HG02870 (cell line): ENCODE results near the gene FRYL.
A peak's percentile ranks its signal among the peaks of the same experiment; 100 is the strongest.
"Not testable (repeated sequence)": the region's sequence is repeated elsewhere in the genome, so short reads cannot be mapped to it uniquely, and the experiment has no call there.

Experiments used
- ATAC-seq: cut with Tn5 transposase; IDR thresholded peaks from one replicate; pipeline ENCODE4 v1.9.1; 2021; ENCODE audit warnings: mild to moderate bottlenecking, moderate library complexity; ENCODE audit not compliant: unreplicated experiment

The FRYL gene

DNA sequence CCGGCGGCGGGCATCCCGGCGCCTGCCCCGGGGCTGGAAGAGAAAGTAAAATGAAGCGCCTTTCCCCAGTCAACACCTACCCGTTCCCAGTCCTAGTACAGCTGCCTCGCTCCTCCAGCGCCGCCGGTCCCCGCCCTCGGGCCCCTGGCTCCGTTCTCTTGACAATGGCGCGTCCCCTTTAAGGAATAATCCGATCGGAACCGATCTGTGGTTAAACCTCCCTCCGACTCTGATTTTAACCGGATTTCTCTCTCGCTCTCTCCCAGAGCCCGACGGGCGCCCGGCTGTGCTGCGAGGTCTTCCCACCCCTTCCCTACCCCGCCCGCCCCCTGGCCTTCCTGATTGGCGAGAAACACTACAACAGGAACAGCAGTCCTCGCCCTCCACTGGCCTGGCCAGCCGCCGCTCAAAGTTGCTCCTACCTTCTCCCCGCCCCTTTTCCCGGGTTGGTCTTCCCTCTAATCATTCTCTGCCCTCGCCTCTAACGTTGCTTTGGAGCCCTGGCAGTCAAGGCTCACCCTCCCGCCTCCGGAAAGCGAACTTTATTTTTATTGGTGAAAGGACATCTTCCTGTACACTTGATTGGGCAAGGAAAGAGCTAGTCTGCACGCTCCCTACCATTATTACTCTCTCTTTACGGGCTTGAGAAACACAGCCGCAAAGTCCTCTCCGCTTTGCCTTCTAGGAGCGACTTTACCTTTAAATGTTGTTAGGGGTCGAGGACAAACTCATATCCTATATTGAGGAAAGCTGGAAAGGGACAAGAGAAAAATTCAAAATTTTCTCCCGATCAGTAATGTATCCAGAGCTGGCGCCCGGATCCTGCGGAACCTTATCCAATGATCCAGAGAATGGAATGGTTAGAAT is at the start of gene FRYL:
FRYL (minus strand) TSS at position 282 of the 867 bp plus-strand sequence. CDS start 145,869 bp downstream, outside the sequence.
- ATAC-seq = peak; percentile 83

GRCh38 chr4:48827622-48828021 is 47.5 kb upstream of the FRYL start:
- ATAC-seq = no peak

- ATAC-seq = not testable (repeated sequence)
These were observed 41.4 kb upstream of the FRYL start for GRCh38 chr4:48821431-48821830.

- no peak for ATAC-seq
These were observed 36.9 kb upstream of the FRYL start for GRCh38 chr4:48816971-48817370.

GRCh38 chr4:48816297-48816696 is 36.2 kb upstream of the FRYL start:
- ATAC-seq = not testable (repeated sequence)

DNA sequence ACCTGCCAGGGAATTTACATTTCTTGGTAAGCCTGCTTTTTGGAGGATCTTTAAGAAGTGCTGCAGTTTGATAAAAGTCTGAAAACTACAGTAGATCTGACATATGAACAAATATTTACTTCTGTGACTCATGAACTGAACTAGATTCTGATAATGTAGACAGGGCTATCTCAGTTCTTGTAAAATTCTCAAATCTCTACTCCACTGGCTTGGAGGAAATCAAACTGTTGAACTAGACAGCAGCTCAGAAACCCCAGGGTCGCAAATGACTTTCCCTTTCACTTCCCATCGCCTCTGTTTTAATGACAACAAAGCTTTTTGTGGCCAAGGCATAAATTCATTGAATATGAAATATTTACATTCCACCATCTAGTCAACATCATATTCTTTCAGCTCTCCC is 35.4 kb upstream of the FRYL start:
- ATAC-seq = peak; percentile 50

DNA sequence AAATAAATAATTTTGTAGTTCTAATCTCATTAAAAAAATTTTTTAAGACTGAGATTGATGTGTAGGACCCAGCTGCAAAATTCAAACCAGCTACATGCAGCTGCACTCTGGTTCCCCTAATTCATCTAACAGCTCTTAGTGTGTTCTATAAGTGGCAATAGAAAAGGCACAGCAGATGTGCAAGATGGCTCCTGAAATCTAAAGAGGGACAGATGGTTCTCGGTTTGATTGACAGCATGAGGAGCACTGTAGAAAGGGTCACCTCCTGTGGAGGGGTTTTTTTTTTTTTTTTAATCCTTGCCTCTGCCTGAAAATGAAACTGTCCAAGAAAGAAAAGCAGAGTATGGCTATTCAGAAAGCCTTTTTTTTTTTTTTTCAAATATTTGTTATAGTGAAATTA is 33.9 kb upstream of the FRYL start:
- peak; percentile 78 for ATAC-seq

GRCh38 chr4:48812866-48813265 is 32.8 kb upstream of the FRYL start:
- ATAC-seq = no peak

- ATAC-seq = no peak
These were observed 24.7 kb upstream of the FRYL start for GRCh38 chr4:48804584-48805301.

- ATAC-seq = no peak
These were observed 21.1 kb upstream of the FRYL start for GRCh38 chr4:48801016-48801715.

DNA sequence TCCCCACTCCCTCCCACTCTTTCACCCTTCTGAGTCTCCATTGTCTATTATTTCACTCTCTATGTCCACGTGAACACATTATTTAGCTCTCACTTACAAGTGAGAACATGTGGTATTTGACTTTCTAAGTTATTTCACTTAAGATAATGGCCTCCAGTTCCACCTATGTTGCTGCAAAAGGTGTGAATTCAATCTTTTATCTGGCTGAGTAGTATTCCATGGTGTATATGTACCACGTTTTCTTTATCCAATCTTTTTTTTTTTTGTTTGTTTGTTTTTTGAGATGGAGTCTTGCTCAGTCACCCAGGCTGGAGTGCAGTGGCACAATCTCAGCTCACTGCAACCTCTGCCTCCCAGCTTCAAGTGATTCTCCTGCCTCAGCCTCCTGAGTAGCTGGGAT is 20.1 kb upstream of the FRYL start:
- ATAC-seq = not testable (repeated sequence)

GRCh38 chr4:48799157-48799556 is 19.1 kb upstream of the FRYL start:
- peak; percentile 66 for ATAC-seq

DNA sequence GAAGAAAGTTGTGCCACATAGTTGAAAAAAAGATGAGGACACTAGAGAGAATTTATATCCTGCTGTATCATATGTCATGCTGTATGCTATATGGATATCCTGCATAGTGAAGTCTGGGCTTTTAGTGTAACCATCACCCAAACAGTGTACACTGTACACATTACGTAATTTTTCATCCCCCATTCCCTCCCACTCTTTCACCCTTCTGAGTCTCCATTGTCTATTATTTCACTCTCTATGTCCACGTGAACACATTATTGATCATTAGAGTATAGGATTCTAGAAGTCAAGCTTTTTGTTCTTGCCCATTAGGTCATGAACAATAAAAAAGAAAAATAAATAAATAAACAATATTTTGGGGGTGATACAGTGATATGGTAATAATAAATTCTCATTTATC is 18.0 kb upstream of the FRYL start:
- ATAC-seq = no peak

GRCh38 chr4:48796927-48797679 is 17.0 kb upstream of the FRYL start:
- no peak for ATAC-seq

DNA sequence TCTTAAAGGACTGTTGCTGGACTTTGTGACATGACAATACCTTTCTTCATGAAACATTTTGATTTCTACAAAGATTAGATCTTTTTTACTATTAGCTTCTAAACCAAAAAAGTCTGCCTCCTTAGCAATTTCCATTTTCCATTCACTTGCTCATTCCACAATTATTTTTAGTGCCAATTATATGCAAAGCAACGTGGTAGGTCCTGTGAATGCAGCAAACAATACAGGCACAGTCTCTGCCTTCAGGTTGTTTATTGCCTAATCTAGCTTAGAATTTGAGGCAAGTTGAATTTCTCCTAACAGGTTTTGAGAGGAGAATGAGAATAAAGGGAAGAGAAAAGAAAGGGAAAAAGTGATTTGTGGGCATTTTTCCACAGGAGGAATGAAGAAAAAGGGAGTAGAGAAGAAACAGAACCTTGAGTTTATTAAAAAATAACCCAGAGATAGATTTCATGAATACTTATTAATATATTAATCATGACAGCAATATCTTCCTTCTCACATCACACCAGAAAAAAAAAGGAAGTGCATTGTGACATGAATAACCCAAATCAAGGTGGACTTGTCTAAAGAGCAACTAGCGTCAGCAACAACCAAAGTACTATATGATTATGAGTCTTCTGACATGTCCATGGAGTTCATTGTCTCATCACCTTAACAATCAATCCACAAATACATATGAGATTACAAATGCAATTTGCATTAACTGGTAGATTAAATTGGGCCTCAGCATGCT is 16.3 kb upstream of the FRYL start:
- ATAC-seq = no peak

DNA sequence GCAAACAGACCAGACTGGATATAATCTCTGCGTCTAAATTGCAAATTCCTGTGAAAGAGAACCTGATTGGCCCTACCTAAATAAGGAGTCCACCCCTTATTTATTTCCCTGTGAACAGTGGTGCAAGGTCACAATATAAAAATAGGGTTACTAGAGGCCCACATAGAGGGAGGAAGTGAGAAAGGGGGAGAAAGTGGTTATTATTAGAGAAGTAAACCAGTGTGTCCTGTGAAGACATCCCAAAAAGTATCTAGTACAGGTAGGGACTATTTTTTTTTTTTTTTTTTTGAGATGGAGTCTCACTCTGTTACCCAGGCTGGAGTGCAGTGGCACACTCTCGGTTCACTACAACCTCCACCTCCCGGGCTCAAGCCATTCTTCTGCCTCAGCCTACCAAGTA is 15.0 kb upstream of the FRYL start:
- ATAC-seq = no peak

GRCh38 chr4:48792348-48793006 is 12.4 kb upstream of the FRYL start:
- ATAC-seq = peak; percentile 66

GRCh38 chr4:48791313-48791712 is 11.2 kb upstream of the FRYL start:
- ATAC-seq = no peak

GRCh38 chr4:48790561-48790960 is 10.5 kb upstream of the FRYL start:
- ATAC-seq = no peak

DNA sequence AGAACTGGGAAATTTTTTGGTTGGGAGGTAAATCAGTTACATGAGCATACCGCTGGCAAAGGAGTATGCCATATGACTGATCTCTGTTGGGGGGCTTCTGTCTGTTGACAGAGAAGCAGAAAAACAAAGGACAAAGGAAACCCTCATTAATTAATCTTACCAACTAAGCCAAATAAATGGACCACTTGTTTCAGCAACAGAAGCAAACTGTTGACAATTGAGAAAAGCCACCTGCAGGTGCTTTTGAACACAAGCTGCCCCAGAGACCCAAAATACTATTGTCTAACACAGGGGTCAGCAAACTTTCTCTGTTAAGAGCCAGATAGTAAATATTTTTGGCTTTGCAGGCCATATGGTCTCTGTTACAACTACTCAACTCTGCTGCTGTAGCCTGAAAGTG is 7.0 kb upstream of the FRYL start:
- ATAC-seq = no peak
